Caco-2 (cell line): Measurements from ENCODE around the gene PRG3. TPM values are rescaled to one million over a fixed set of nuclear protein-coding genes. Genes with fewer than 3 reads are reported as not detected.

Source experiments
- BruUV-seq: library from RNA; stranded (reverse); fragments of 400-500 nt; replicated peaks from 2 replicates; lab custom pipeline; 2021; lab: Mats Ljungman, UMichigan
- CTCF ChIA-PET: fragments of 300-600 bp; sonication (Branson Sonifier 250); formaldehyde crosslinking; loops from one replicate; lab custom pipeline; 2022; ENCODE audit warnings: antibody characterized with exemption; lab: Charles Lee
- POLR2A ChIA-PET: fragments of 300-600 bp; sonication (Branson Sonifier 250); formaldehyde crosslinking; loops from one replicate; lab custom pipeline; 2022; ENCODE audit warnings: antibody characterized with exemption; lab: Charles Lee
- DNase-seq, 2 experiments: peaks; one replicate each; pipeline versions ENCODE4 v3.0.0 to v3.0.0-alpha.2; 2020 to 2022
- H3K27me3 ChIP-seq: replicated peaks from 2 replicates; pipeline ENCODE4 v1.6.0; 2011; ENCODE audit warnings: low read length; ENCODE audit not compliant: control insufficient read depth, insufficient read depth
- H3K36me3 ChIP-seq: 2 replicates; pipeline ENCODE4 v1.5.1; 2011; ENCODE audit warnings: low read length; ENCODE audit not compliant: control insufficient read depth, insufficient read depth
- H3K4me1 ChIP-seq: fragments of 250-450 bp; sonication (Bioruptor Pico); 2 replicates; pipeline ENCODE4 v1.5.1; 2020; ENCODE audit warnings: mild to moderate bottlenecking
- H3K4me3 ChIP-seq: 2 replicates; pipeline ENCODE4 v1.5.1; 2011; ENCODE audit warnings: low read depth, mild to moderate bottlenecking, control low read depth, low read length
- H3K9me3 ChIP-seq: fragments of 250-450 bp; sonication (Bioruptor Pico); 2 replicates; pipeline ENCODE4 v1.5.1; 2020; ENCODE audit warnings: mild to moderate bottlenecking, moderate library complexity
- H3K27ac Mint-ChIP-seq: one replicate; pipeline ENCODE4 v1.8.0; 2022; ENCODE audit warnings: mixed read lengths; ENCODE audit not compliant: unreplicated experiment
- H3K27me3 Mint-ChIP-seq: one replicate; pipeline ENCODE4 v1.8.0; 2022; ENCODE audit warnings: mixed read lengths; ENCODE audit not compliant: insufficient read depth, unreplicated experiment
- H3K36me3 Mint-ChIP-seq: one replicate; pipeline ENCODE4 v1.8.0; 2022; ENCODE audit warnings: mild to moderate bottlenecking, mixed read lengths; ENCODE audit not compliant: insufficient read depth, unreplicated experiment
- H3K4me1 Mint-ChIP-seq: one replicate; pipeline ENCODE4 v1.8.0; 2022; ENCODE audit warnings: low read depth, mixed read lengths; ENCODE audit not compliant: unreplicated experiment
- H3K4me3 Mint-ChIP-seq: one replicate; pipeline ENCODE4 v1.8.0; 2022; ENCODE audit warnings: mild to moderate bottlenecking, moderate library complexity, mixed read lengths; ENCODE audit not compliant: unreplicated experiment
- H3K9me3 Mint-ChIP-seq: one replicate; pipeline ENCODE4 v1.8.0; 2022; ENCODE audit warnings: mixed read lengths; ENCODE audit not compliant: unreplicated experiment
- intact Hi-C: fragments of 100-400 bp; cut with micrococcal nuclease; formaldehyde crosslinking; loops from one replicate; pipeline ENCODE4 v1.10.0; 2022; ENCODE audit not compliant: unreplicated experiment
- total RNA-seq: library from RNA; stranded (reverse); gene quantifications from 2 replicates; pipeline ENCODE4 v1.2.3, GENCODE V29; 2022
- TF ChIP-seq, protein P1 (sequence below), 2 experiments: fragments of 200-600 bp in 1 of 2; IDR thresholded peaks; 1 replicate in 1 of 2; 2 replicates in 1 of 2; pipeline versions ENCODE4 v1.5.1 to v1.8.0; 2011 to 2022; ENCODE audit warnings: antibody characterized with exemption in 1 of 2, control low read depth in 1 of 2, inconsistent platforms in 1 of 2, low read depth in 1 of 2, low read length in 1 of 2, mild to moderate bottlenecking in 1 of 2, moderate library complexity in 1 of 2; ENCODE audit not compliant: insufficient read depth in 1 of 2, severe bottlenecking in 1 of 2, unreplicated experiment in 1 of 2

Gene PRG3
- total RNA-seq, 1 experiment from 2014 or later, result not detected

- CTCF ChIA-PET, result no interaction called here
Observed at GRCh38 chr11:57378186-57378585, 2.8 kb downstream of the PRG3 start.

GRCh38 chr11:57377107-57377506 is 3.8 kb downstream of the PRG3 start:
- Mint-ChIP-seq H3K4me1 (no peaks in the 10 kb centered on the region), H3K27ac (no peak overlapping the region), H3K9me3 (no peaks in the 10 kb centered on the region), H3K4me3 (no peak overlapping the region), H3K36me3 (no peaks in the 10 kb centered on the region), H3K27me3 (peaks cover 6% of the 10 kb centered on the region)
- intact Hi-C loops, result no loop called here
- no peaks in the 10 kb centered on the region for H3K9me3 ChIP-seq
- H3K27me3 ChIP-seq, result no peaks in the 10 kb centered on the region
- CTCF ChIA-PET, result no interaction called here
- DNase-seq, result no peak
- no peak overlapping the region for H3K4me3 ChIP-seq
- no peaks in the 10 kb centered on the region for H3K4me1 ChIP-seq
- no TSS peak for BruUV-seq
- POLR2A ChIA-PET, result no interaction called here
- TF ChIP-seq, protein P1, sequence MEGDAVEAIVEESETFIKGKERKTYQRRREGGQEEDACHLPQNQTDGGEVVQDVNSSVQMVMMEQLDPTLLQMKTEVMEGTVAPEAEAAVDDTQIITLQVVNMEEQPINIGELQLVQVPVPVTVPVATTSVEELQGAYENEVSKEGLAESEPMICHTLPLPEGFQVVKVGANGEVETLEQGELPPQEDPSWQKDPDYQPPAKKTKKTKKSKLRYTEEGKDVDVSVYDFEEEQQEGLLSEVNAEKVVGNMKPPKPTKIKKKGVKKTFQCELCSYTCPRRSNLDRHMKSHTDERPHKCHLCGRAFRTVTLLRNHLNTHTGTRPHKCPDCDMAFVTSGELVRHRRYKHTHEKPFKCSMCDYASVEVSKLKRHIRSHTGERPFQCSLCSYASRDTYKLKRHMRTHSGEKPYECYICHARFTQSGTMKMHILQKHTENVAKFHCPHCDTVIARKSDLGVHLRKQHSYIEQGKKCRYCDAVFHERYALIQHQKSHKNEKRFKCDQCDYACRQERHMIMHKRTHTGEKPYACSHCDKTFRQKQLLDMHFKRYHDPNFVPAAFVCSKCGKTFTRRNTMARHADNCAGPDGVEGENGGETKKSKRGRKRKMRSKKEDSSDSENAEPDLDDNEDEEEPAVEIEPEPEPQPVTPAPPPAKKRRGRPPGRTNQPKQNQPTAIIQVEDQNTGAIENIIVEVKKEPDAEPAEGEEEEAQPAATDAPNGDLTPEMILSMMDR (IDR thresholded peaks at IDR 0.05; ENCODE audit: insufficient read depth in 1 of 2, low read depth in 1 of 2, low read length in 1 of 2, severe bottlenecking in 1 of 2, unreplicated experiment in 1 of 2), result no peak
- H3K36me3 ChIP-seq, result no peaks in the 10 kb centered on the region

More at GRCh38 chr11:57378186-57378585, 2.8 kb downstream of the PRG3 start:
- Mint-ChIP-seq H3K9me3 (no peaks in the 10 kb centered on the region), H3K4me1 (no peaks in the 10 kb centered on the region), H3K27ac (no peak overlapping the region), H3K4me3 (no peak overlapping the region), H3K27me3 (peaks cover 10% of the 10 kb centered on the region), H3K36me3 (no peaks in the 10 kb centered on the region)
- no peak for DNase-seq
- Histone ChIP-seq H3K36me3 (no peaks in the 10 kb centered on the region), H3K27me3 (no peaks in the 10 kb centered on the region), H3K9me3 (no peaks in the 10 kb centered on the region), H3K4me1 (no peaks in the 10 kb centered on the region), H3K4me3 (no peak overlapping the region)
- TF ChIP-seq, protein P1 (IDR thresholded peaks at IDR 0.05; ENCODE audit: insufficient read depth in 1 of 2, low read depth in 1 of 2, low read length in 1 of 2, severe bottlenecking in 1 of 2, unreplicated experiment in 1 of 2), result no peak
- POLR2A ChIA-PET, result no interaction called here
- BruUV-seq, result no TSS peak
- intact Hi-C loops, result no loop called here

DNA sequence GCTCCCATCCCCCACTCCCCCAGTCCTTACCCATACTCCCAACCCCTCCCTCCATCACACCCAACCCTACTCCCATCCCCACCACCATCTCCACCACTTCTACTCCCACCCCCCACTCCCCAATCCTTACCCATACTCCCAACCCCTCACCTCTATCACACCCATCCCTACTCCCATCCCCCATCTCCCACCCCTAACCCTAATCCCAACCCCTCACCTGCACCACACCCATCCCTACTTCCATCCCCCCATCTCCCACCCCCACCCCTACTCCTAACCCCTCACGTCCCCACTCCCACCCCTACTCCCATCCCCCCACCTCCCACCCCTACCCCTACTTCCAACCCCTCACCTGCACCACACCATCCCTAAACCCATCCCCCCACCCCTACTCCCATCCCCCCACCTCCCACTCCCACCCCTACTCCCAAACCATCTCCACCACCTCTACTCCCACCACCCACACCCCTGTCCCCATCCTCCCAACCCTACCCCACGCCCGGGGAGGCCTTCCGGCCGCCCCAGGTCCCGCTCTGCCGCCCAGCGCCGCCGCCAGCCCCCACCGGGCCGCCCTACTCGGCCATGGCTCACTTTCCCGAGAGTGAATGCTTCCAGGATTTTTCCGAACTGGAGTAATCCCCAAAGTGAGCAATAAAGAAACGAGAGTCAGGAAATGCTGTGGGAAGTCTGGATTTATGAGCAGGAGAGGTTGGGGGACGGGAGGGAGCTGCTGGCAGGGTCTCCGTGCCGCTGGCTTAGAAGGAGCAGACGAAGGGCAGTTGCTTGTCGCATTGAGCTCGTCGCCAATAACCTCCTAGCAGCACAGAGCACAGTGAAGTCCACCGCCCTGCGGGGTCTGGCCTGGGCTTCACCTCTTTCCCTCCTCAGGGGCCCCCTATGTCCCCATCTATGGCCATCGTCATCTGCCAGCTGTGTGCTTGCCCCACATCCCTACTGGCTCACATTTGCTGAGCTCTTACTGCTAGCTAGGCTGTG is 4.6 kb downstream of the PRG3 start:
- TF ChIP-seq, protein P1 (IDR thresholded peaks at IDR 0.05; ENCODE audit: insufficient read depth in 1 of 2, low read depth in 1 of 2, low read length in 1 of 2, severe bottlenecking in 1 of 2, unreplicated experiment in 1 of 2), result no peak
- no peaks in the 10 kb centered on the region for H3K27me3 ChIP-seq
- ChIA-PET POLR2A (no interaction called here), CTCF (no interaction called here)
- H3K4me1 ChIP-seq, result no peaks in the 10 kb centered on the region
- H3K27me3 Mint-ChIP-seq, result peaks cover 6% of the 10 kb centered on the region
- no peaks in the 10 kb centered on the region for H3K36me3 Mint-ChIP-seq
- intact Hi-C loops, result no loop called here
- H3K9me3 ChIP-seq, result no peaks in the 10 kb centered on the region
- H3K4me3 ChIP-seq, result no peak overlapping the region
- no peak overlapping the region for H3K27ac Mint-ChIP-seq
- DNase-seq, result no peak
- no peaks in the 10 kb centered on the region for H3K36me3 ChIP-seq
- no TSS peak for BruUV-seq
- H3K4me3 Mint-ChIP-seq, result no peak overlapping the region
- H3K9me3 Mint-ChIP-seq, result no peaks in the 10 kb centered on the region
- no peaks in the 10 kb centered on the region for H3K4me1 Mint-ChIP-seq
